Spleen (tissue), 11 donors: ENCODE results near the gene CPNE7. TPM values are rescaled to one million over a fixed set of nuclear protein-coding genes. Genes with fewer than 3 reads are reported as not detected.
A peak's percentile ranks its signal among the peaks of the same experiment; 100 is the strongest.

Source experiments
- DNase-seq: peaks from one replicate; pipeline ENCODE4 v3.0.0-alpha.2; 2020
- H3K27ac ChIP-seq, 8 donors: fragments of 200-600 bp; sonication (generic) in 7 of 8; 1 replicate in 4 of 8; 2 replicates in 4 of 8; pipeline versions ENCODE4 v1.5.0 to v1.8.0; 2016 to 2021; ENCODE audit warnings: inconsistent platforms in 4 of 8, mild to moderate bottlenecking in 4 of 8, moderate library complexity in 1 of 8
- H3K27me3 ChIP-seq, 7 donors: fragments of 200-600 bp; sonication (generic) in 6 of 7; replicated peaks in 1 of 7; 1 replicate in 4 of 7; 2 replicates in 3 of 7; pipeline versions ENCODE4 v1.5.0 to v1.8.0; 2016 to 2021; ENCODE audit warnings: inconsistent platforms in 3 of 7, mild to moderate bottlenecking in 1 of 7
- H3K36me3 ChIP-seq, 6 donors: fragments of 200-600 bp; sonication (generic) in 5 of 6; 1 replicate in 4 of 6; 2 replicates in 2 of 6; pipeline versions ENCODE4 v1.5.0 to v1.8.0; 2016 to 2021; ENCODE audit warnings: inconsistent platforms in 2 of 6
- H3K4me1 ChIP-seq, 6 donors: fragments of 200-600 bp; sonication (generic) in 5 of 6; 1 replicate in 3 of 6; 2 replicates in 3 of 6; pipeline versions ENCODE4 v1.5.0 to v1.8.0; 2016 to 2021; ENCODE audit warnings: inconsistent platforms in 3 of 6
- H3K4me3 ChIP-seq, 8 donors: fragments of 200-600 bp; sonication (generic) in 7 of 8; 1 replicate in 4 of 8; 2 replicates in 4 of 8; pipeline versions ENCODE4 v1.5.0 to v1.8.0; 2016 to 2021; ENCODE audit warnings: inconsistent platforms in 4 of 8, mild to moderate bottlenecking in 4 of 8, moderate library complexity in 2 of 8
- H3K9me3 ChIP-seq, 8 donors: fragments of 200-600 bp; sonication (generic) in 7 of 8; 1 replicate in 4 of 8; 2 replicates in 4 of 8; pipeline versions ENCODE4 v1.5.0 to v1.8.0; 2016 to 2021; ENCODE audit warnings: inconsistent platforms in 4 of 8
- CTCF ChIP-seq, 11 experiments: fragments of 200-600 bp in 7 of 11; fragments of 450-650 bp in 4 of 11; sonication (generic) in 4 of 11; IDR thresholded peaks in 8 of 11; conservative IDR thresholded peaks in 3 of 11; 1 replicate in 7 of 11; 2 replicates in 4 of 11; pipeline versions ENCODE4 v1.4.0 to v1.8.0; 2016 to 2021; ENCODE audit warnings: antibody characterized with exemption in 11 of 11, inconsistent platforms in 4 of 11, mild to moderate bottlenecking in 1 of 11
- POLR2A ChIP-seq, 3 donors: fragments of 450-650 bp; IDR thresholded peaks; one replicate each; pipeline ENCODE4 v1.5.1; 2017; ENCODE audit warnings: antibody characterized with exemption in 3 of 3, mild to moderate bottlenecking in 1 of 3
- POLR2AphosphoS5 ChIP-seq, 3 donors: sonication (generic); formaldehyde crosslinking; IDR thresholded peaks; one replicate each; pipeline ENCODE4 v1.5.1; 2017; ENCODE audit warnings: antibody characterized with exemption in 3 of 3
- WGBS, 5 donors: extraction: QIAGEN DNeasy Blood & Tissue Kit in 3 of 5; methylation state at CpG; one replicate each; pipeline versions ENCODE4 v1.1.5 to v1.1.7; 2013 to 2018; 5-methylcytosine and 5-hydroxymethylcytosine counted together
- intact Hi-C: fragments of 100-400 bp; cut with DNase I; formaldehyde crosslinking; loops from one replicate; pipeline ENCODE4 v1.15.0; 2023; ENCODE audit warnings: low total_unique reads
- polyA plus RNA-seq, 3 donors: library from polyadenylated mRNA; stranded (reverse); fragments of 200-250 nt; gene quantifications; one replicate each; pipeline ENCODE4 v1.2.1, GENCODE V29; 2013
- total RNA-seq, 7 donors: library from RNA; depleted of rRNA in 3 of 7; stranded (reverse); fragments of >200 nt in 3 of 7; fragmentation: NEBNext Ultra II Directional in 4 of 7; extraction: Animal tissue kit (Norgen Biotek cat#: 25700) in 4 of 7; gene quantifications; one replicate each; pipeline versions ENCODE4 v1.1.0 to v1.2.1, GENCODE V29; 2016 to 2021
- donor health status: healthy with polysubstance abuse.
- donor health status: DM: no; HTN: no; CAD: no; lungs with moderate emphysema.
- donor health status: DM: no; HTN: no; CAD: no.
- donor health status: Bipolar disorder and iron deficiency.
- donor health status: healthy.
- donor health status: DM: no; HTN: no; CAD: no.
- donor health status: DM: yes; HTN: yes; CAD: no.

The CPNE7 gene
- total and polyA plus RNA-seq, 10 donors = 0.37 to 4.3 (median 1.5) TPM; not detected in 1

- TF ChIP-seq CTCF (IDR thresholded peaks at IDR 0.05 in 8 of 11, conservative IDR thresholded peaks at IDR 0.05 in 3 of 11) (no peak), POLR2AphosphoS5 (IDR thresholded peaks at IDR 0.05) (no peak), POLR2A (IDR thresholded peaks at IDR 0.05) (no peak)
- no peak overlapping the region for H3K4me3 ChIP-seq
- H3K9me3 ChIP-seq = no peaks in the 10 kb centered on the region
- WGBS, 5 donors = 92 to 96% (median 94%) methylated on average over 8 to 11 of the region's 11 CpGs
- intact Hi-C loops = no loop called here
- H3K4me1 ChIP-seq = peaks cover 0 to 9% (median 0%) of the 10 kb centered on the region in 6 donors
- no peak for DNase-seq
- peaks cover 2 to 91% (median 56%) of the 10 kb centered on the region in 6 donors for H3K36me3 ChIP-seq
- H3K27me3 ChIP-seq = no peaks in the 10 kb centered on the region
- H3K27ac ChIP-seq = no peak overlapping the region
Measured at GRCh38 chr16:89544113-89544512, 31.4 kb upstream of the CPNE7 start.

- 94 to 98% (median 96%) methylated on average over 7 to 13 of the region's 13 CpGs for WGBS, 5 donors
- Histone ChIP-seq H3K4me1 (peaks cover 0 to 15% (median 0%) of the 10 kb centered on the region in 6 donors), H3K4me3 (no peak overlapping the region), H3K9me3 (no peaks in the 10 kb centered on the region), H3K36me3 (peaks cover 2 to 91% (median 61%) of the 10 kb centered on the region in 6 donors), H3K27me3 (no peaks in the 10 kb centered on the region), H3K27ac (no peak overlapping the region)
- TF ChIP-seq POLR2AphosphoS5 (IDR thresholded peaks at IDR 0.05) (peak in 1 of 3 donors; percentile 37), CTCF (IDR thresholded peaks at IDR 0.05 in 8 of 11, conservative IDR thresholded peaks at IDR 0.05 in 3 of 11) (no peak)
- no peak for DNase-seq
- intact Hi-C loops = no loop called here
Measured at GRCh38 chr16:89544713-89545043, 30.9 kb upstream of the CPNE7 start.

- no peak for TF ChIP-seq CTCF (IDR thresholded peaks at IDR 0.05 in 8 of 11, conservative IDR thresholded peaks at IDR 0.05 in 3 of 11)
- TF ChIP-seq POLR2A (IDR thresholded peaks at IDR 0.05) = no peak
- TF ChIP-seq POLR2AphosphoS5 (IDR thresholded peaks at IDR 0.05) = no peak
- Histone ChIP-seq H3K27ac (no peak overlapping the region), H3K27me3 (no peaks in the 10 kb centered on the region), H3K36me3 (peaks cover 2 to 91% (median 66%) of the 10 kb centered on the region in 6 donors), H3K4me3 (no peak overlapping the region), H3K9me3 (no peaks in the 10 kb centered on the region), H3K4me1 (peaks cover 0 to 19% (median 0%) of the 10 kb centered on the region in 6 donors)
- intact Hi-C loops = no loop called here
- WGBS, 5 donors = 90 to 100% (median 95%) methylated on average over 16 to 17 of the region's 17 CpGs
- DNase-seq = no peak
Measured at GRCh38 chr16:89545044-89545830, 30.3 kb upstream of the CPNE7 start.

- TF ChIP-seq POLR2A (IDR thresholded peaks at IDR 0.05) (no peak), POLR2AphosphoS5 (IDR thresholded peaks at IDR 0.05) (no peak), CTCF (IDR thresholded peaks at IDR 0.05 in 8 of 11, conservative IDR thresholded peaks at IDR 0.05 in 3 of 11) (no peak)
- intact Hi-C loops = no loop called here
- peaks cover 0 to 19% (median 0%) of the 10 kb centered on the region in 6 donors for H3K4me1 ChIP-seq
- WGBS, 5 donors = 95 to 98% (median 96%) methylated on average over 26 of the region's 26 CpGs
- peaks cover 2 to 91% (median 72%) of the 10 kb centered on the region in 6 donors for H3K36me3 ChIP-seq
- no peak overlapping the region for H3K4me3 ChIP-seq
- no peaks in the 10 kb centered on the region for H3K27me3 ChIP-seq
- no peak for DNase-seq
- no peak overlapping the region for H3K27ac ChIP-seq
- no peaks in the 10 kb centered on the region for H3K9me3 ChIP-seq
Measured at GRCh38 chr16:89545831-89546574, 29.6 kb upstream of the CPNE7 start.
